ENCODE data around the gene P2RY6. TPM values are rescaled to one million over a fixed set of nuclear protein-coding genes. Genes with fewer than 3 reads are reported as not detected.

P2RY6 gene
- 0.11 and 0.17 TPM in 2 replicates for total RNA-seq

GRCh38 chr11:73271936-73272679, at the start of gene P2RY6:
Gene P2RY6 (plus strand): TSS chr11:73272338. CDS start chr11:73296519, 24,181 bp downstream.

GRCh38 chr11:73308003-73308960, 36.1 kb downstream of the P2RY6 start, which contains the start of gene ARHGEF17:
Gene ARHGEF17 (plus strand): TSS chr11:73308276. CDS start chr11:73308639, 363 bp downstream.

Other genes starting within 250 kb of the P2RY6 start
- gene FCHSD2, start 130.0 kb upstream of the P2RY6 start, total RNA-seq: 20.4 and 27.5 TPM in 2 replicates
- under 0.01 and 0.11 TPM in 2 replicates for gene P2RY2, start 54.1 kb upstream of the P2RY6 start, total RNA-seq
- gene ARHGEF17, start 35.9 kb downstream of the P2RY6 start, total RNA-seq: 48.4 and 60.4 TPM in 2 replicates
- 2.5 and 5.0 TPM in 2 replicates for gene RELT, start 104.1 kb downstream of the P2RY6 start, total RNA-seq

All from dermis lymphatic vessel endothelial cell (primary cell).